Stomach (tissue), 4 donors: ENCODE results near the gene DNAI1.

Source experiments
- POLR2AphosphoS5 ChIP-seq, 3 donors: sonication (generic); formaldehyde crosslinking; IDR thresholded peaks; one replicate each; pipeline ENCODE4 v1.6.1; 2016; ENCODE audit warnings: antibody characterized with exemption in 3 of 3
- TF ChIP-seq, protein P1 (sequence below), 7 experiments: fragments of 450-650 bp in 4 of 7; fragments of 200-600 bp in 3 of 7; sonication (generic) in 3 of 7; IDR thresholded peaks; one replicate each; pipeline ENCODE4 v1.5.1; 2016 to 2019; ENCODE audit warnings: antibody characterized with exemption in 7 of 7, control low read depth in 2 of 7, mild to moderate bottlenecking in 1 of 7

DNA sequence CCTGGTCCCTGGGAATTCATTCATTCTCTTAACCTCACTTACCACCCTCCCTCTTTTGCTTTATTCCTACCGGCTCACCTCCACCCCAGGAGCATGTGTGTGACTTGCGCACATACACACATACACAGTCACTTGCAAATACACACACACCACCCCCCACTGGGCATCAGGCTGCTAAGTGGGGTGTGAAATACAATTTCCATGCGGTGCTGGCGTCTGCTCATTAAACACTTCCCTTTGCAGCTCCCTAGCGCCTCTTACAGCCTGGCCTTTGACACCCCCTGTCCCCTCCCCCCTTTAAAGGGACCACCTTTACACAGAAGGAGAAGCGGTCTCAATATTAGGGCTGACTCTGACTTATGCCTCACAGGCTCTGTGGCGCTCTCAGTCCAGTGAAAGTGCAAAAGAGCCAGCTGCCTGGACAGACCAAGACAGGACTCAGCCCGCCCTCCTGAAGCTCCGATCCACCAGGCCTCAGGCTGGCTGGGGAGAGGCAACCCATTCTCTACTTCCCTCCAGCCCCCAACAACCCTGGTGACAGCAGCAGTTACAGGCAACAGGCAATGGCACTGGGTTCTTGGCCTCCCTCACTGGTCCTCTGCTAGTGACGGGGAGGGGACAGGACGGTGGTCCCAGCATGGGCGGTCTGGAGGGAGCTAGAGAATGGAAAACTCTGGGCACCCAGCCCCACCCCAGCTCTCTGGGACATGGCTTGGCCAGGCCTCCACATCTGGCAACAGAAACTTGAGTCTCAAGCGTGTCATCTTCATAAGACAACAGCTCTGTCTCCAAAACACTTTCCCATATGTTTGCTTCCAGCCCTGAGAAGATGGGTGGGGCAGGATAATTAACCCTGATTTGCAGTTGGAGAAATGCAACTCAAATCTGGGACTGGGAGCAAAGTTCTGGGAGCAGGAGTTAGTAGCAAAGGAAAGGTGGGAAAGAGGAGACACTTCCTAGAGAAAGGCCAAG lies 52.2 kb downstream of the DNAI1 start:
- TF ChIP-seq, protein P1, sequence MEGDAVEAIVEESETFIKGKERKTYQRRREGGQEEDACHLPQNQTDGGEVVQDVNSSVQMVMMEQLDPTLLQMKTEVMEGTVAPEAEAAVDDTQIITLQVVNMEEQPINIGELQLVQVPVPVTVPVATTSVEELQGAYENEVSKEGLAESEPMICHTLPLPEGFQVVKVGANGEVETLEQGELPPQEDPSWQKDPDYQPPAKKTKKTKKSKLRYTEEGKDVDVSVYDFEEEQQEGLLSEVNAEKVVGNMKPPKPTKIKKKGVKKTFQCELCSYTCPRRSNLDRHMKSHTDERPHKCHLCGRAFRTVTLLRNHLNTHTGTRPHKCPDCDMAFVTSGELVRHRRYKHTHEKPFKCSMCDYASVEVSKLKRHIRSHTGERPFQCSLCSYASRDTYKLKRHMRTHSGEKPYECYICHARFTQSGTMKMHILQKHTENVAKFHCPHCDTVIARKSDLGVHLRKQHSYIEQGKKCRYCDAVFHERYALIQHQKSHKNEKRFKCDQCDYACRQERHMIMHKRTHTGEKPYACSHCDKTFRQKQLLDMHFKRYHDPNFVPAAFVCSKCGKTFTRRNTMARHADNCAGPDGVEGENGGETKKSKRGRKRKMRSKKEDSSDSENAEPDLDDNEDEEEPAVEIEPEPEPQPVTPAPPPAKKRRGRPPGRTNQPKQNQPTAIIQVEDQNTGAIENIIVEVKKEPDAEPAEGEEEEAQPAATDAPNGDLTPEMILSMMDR (IDR thresholded peaks at IDR 0.05) = no peak
- TF ChIP-seq POLR2AphosphoS5 (IDR thresholded peaks at IDR 0.05) = no peak
